ENCODE measurements around the gene ARHGAP4.

DNA sequence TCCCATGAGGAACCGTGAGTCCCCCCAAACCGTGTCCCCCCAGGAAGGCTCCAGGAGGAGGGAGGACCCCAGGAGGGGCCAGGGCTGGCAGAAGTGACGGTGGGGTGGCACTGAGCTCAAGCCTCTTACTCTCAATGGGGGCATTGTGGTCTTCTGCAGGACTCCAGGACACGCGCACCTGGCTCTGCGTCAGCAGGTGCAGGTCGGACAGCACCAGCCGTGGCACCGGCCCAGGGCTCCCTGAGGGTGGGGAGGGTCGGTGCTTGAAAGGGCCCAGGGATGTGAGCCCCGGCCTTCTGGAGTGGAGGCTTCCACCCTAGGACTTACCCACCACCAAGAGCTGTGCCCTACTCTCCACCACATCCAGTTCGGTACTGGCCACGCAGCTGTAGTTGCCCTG is 58.4 kb downstream of the ARHGAP4 start:
- no peak for TF ChIP-seq CEBPB (IDR thresholded peaks at IDR 0.05)
- TF ChIP-seq RAD21 (IDR thresholded peaks at IDR 0.05; ENCODE audit: low read depth) = no peak
- TF ChIP-seq, protein P1, sequence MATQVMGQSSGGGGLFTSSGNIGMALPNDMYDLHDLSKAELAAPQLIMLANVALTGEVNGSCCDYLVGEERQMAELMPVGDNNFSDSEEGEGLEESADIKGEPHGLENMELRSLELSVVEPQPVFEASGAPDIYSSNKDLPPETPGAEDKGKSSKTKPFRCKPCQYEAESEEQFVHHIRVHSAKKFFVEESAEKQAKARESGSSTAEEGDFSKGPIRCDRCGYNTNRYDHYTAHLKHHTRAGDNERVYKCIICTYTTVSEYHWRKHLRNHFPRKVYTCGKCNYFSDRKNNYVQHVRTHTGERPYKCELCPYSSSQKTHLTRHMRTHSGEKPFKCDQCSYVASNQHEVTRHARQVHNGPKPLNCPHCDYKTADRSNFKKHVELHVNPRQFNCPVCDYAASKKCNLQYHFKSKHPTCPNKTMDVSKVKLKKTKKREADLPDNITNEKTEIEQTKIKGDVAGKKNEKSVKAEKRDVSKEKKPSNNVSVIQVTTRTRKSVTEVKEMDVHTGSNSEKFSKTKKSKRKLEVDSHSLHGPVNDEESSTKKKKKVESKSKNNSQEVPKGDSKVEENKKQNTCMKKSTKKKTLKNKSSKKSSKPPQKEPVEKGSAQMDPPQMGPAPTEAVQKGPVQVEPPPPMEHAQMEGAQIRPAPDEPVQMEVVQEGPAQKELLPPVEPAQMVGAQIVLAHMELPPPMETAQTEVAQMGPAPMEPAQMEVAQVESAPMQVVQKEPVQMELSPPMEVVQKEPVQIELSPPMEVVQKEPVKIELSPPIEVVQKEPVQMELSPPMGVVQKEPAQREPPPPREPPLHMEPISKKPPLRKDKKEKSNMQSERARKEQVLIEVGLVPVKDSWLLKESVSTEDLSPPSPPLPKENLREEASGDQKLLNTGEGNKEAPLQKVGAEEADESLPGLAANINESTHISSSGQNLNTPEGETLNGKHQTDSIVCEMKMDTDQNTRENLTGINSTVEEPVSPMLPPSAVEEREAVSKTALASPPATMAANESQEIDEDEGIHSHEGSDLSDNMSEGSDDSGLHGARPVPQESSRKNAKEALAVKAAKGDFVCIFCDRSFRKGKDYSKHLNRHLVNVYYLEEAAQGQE (IDR thresholded peaks at IDR 0.05; ENCODE audit: low read depth) = no peak
- TF ChIP-seq, protein P2, sequence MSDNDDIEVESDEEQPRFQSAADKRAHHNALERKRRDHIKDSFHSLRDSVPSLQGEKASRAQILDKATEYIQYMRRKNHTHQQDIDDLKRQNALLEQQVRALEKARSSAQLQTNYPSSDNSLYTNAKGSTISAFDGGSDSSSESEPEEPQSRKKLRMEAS (IDR thresholded peaks at IDR 0.05) = no peak
- TF ChIP-seq TEAD4 (IDR thresholded peaks at IDR 0.05) = no peak
- TF ChIP-seq EP300 (IDR thresholded peaks at IDR 0.05; ENCODE audit: borderline replicate concordance) = no peak
- no peak for TF ChIP-seq CREB1 (IDR thresholded peaks at IDR 0.05; ENCODE audit: low read depth)
- TF ChIP-seq TAF1 (IDR thresholded peaks at IDR 0.05; ENCODE audit: low read depth) = no peak
- TF ChIP-seq EGR1 (IDR thresholded peaks at IDR 0.05) = no peak
